Stimulated activated effector memory CD8-positive, alpha-beta T cell treated with anti-CD3 and anti-CD28 coated beads, Interleukin-12 subunit alpha, Interleukin-12 subunit beta, amount 100 ng/mL, for 72 hours (primary cell): ENCODE results near the gene DPP9.
"Not testable (repeated sequence)": the region's sequence is repeated elsewhere in the genome, so short reads cannot be mapped to it uniquely, and the experiment has no call there.

Source experiments
- ATAC-seq: fragments of 150-1000 bp; cut with Tn5 transposase; 2 replicates; pipeline ENCODE4 v1.10.0; 2021
- DNase-seq, 2 donors: peaks; one replicate each; pipeline ENCODE4 v3.0.0; 2021 to 2022; ENCODE audit warnings: low spot score in 2 of 2
- H3K27ac Mint-ChIP-seq: one replicate; pipeline ENCODE4 v1.8.0; 2022; ENCODE audit warnings: mild to moderate bottlenecking, mixed read lengths
- H3K36me3 Mint-ChIP-seq: one replicate; pipeline ENCODE4 v1.8.0; 2022; ENCODE audit warnings: mild to moderate bottlenecking, mixed read lengths
- H3K4me1 Mint-ChIP-seq: one replicate; pipeline ENCODE4 v1.8.0; 2022; ENCODE audit warnings: mixed read lengths
- H3K4me3 Mint-ChIP-seq: one replicate; pipeline ENCODE4 v1.8.0; 2022; ENCODE audit warnings: mild to moderate bottlenecking, mixed read lengths
- H3K9me3 Mint-ChIP-seq: one replicate; pipeline ENCODE4 v1.8.0; 2022; ENCODE audit warnings: mixed read lengths

Gene DPP9

DNA sequence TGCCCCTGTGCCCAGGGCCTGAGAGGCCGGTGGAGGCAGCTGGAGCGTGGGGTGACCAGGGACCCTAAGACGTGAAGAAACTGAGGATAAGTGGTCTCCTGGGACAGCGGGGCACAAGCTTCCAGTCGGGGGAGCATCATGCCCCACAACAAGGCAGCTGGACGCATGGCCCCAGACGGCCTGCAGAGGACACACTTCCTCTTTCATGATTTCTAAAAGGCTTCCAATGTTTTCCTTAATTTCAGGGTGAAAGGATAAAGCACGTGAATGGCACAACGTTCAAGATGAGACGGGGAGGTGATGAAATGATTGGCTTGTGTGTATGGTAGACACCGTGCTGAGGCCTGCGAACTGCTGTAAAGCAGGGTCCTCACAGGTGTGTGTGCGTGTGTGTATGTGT, 33.3 kb downstream of the DPP9 start:
- no peaks in the 10 kb centered on the region for H3K9me3 Mint-ChIP-seq
- H3K27ac Mint-ChIP-seq: peak overlapping the region; percentile 41
- DNase-seq (no peak), ATAC-seq (no peak)
- H3K4me1 Mint-ChIP-seq: no peaks in the 10 kb centered on the region
- H3K36me3 Mint-ChIP-seq: peaks cover 89% of the 10 kb centered on the region
- no peak overlapping the region for H3K4me3 Mint-ChIP-seq

GRCh38 chr19:4689403-4689802, 34.2 kb downstream of the DPP9 start:
- no peaks in the 10 kb centered on the region for H3K4me1 Mint-ChIP-seq
- H3K4me3 Mint-ChIP-seq: no peak overlapping the region
- no peak for ATAC-seq
- no peak overlapping the region for H3K27ac Mint-ChIP-seq
- DNase-seq: no peak
- peaks cover 85% of the 10 kb centered on the region for H3K36me3 Mint-ChIP-seq
- H3K9me3 Mint-ChIP-seq: no peaks in the 10 kb centered on the region

DNA sequence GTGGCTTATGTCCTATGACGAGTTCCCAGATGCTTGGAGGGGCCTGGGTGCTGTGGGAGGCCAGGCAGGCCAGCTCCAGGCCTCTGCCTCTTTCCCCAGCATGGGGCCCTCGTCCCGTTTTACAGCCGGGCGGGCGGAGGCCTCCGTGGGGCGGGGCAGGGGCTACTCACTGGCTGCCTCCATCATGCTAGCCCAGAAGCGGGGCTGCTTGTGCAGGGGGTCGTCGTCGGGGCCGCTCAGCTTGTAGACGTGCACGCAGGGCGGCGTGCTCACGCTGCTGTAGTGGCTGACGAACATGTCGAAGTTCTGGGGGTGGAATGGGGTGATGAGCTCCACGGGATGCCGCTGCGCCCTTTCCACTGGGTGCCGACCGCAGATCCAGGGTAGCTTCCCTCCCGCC, 35.1 kb downstream of the DPP9 start:
- Mint-ChIP-seq H3K9me3 (no peaks in the 10 kb centered on the region), H3K27ac (no peak overlapping the region), H3K4me3 (no peak overlapping the region), H3K4me1 (no peaks in the 10 kb centered on the region), H3K36me3 (peaks cover 85% of the 10 kb centered on the region)
- ATAC-seq (no peak), DNase-seq (no peak)

- no peak overlapping the region for H3K27ac Mint-ChIP-seq
- H3K4me1 Mint-ChIP-seq: no peaks in the 10 kb centered on the region
Observed at GRCh38 chr19:4687396-4687795, 36.2 kb downstream of the DPP9 start.

GRCh38 chr19:4686700-4687099, 36.9 kb downstream of the DPP9 start:
- ATAC-seq (no peak), DNase-seq (no peak)
- H3K4me1 Mint-ChIP-seq: no peaks in the 10 kb centered on the region
- H3K36me3 Mint-ChIP-seq: peaks cover 77% of the 10 kb centered on the region
- no peaks in the 10 kb centered on the region for H3K9me3 Mint-ChIP-seq
- no peak overlapping the region for H3K4me3 Mint-ChIP-seq
- no peak overlapping the region for H3K27ac Mint-ChIP-seq

More at GRCh38 chr19:4687396-4687795, 36.2 kb downstream of the DPP9 start:
- H3K9me3 Mint-ChIP-seq: no peaks in the 10 kb centered on the region
- peaks cover 77% of the 10 kb centered on the region for H3K36me3 Mint-ChIP-seq
- H3K4me3 Mint-ChIP-seq: no peak overlapping the region
- no peak for ATAC-seq
- DNase-seq: no peak

- DNase-seq (no peak), ATAC-seq (no peak)
- Mint-ChIP-seq H3K9me3 (no peaks in the 10 kb centered on the region), H3K36me3 (peaks cover 76% of the 10 kb centered on the region), H3K4me1 (no peaks in the 10 kb centered on the region), H3K27ac (no peak overlapping the region), H3K4me3 (no peak overlapping the region)
Observed at GRCh38 chr19:4684312-4685095, 39.1 kb downstream of the DPP9 start.

GRCh38 chr19:4682417-4683200, 41.0 kb downstream of the DPP9 start:
- Mint-ChIP-seq H3K27ac (no peak overlapping the region), H3K4me1 (no peaks in the 10 kb centered on the region), H3K36me3 (peaks cover 87% of the 10 kb centered on the region), H3K9me3 (no peaks in the 10 kb centered on the region), H3K4me3 (no peak overlapping the region)
- ATAC-seq (no peak), DNase-seq (no peak)

GRCh38 chr19:4680021-4680420, 43.6 kb downstream of the DPP9 start:
- not testable (repeated sequence) for H3K4me3 Mint-ChIP-seq, H3K4me1 Mint-ChIP-seq, DNase-seq, H3K27ac Mint-ChIP-seq, H3K9me3 Mint-ChIP-seq, ATAC-seq
- H3K36me3 Mint-ChIP-seq: peaks cover 73% of the 10 kb centered on the region

DNA sequence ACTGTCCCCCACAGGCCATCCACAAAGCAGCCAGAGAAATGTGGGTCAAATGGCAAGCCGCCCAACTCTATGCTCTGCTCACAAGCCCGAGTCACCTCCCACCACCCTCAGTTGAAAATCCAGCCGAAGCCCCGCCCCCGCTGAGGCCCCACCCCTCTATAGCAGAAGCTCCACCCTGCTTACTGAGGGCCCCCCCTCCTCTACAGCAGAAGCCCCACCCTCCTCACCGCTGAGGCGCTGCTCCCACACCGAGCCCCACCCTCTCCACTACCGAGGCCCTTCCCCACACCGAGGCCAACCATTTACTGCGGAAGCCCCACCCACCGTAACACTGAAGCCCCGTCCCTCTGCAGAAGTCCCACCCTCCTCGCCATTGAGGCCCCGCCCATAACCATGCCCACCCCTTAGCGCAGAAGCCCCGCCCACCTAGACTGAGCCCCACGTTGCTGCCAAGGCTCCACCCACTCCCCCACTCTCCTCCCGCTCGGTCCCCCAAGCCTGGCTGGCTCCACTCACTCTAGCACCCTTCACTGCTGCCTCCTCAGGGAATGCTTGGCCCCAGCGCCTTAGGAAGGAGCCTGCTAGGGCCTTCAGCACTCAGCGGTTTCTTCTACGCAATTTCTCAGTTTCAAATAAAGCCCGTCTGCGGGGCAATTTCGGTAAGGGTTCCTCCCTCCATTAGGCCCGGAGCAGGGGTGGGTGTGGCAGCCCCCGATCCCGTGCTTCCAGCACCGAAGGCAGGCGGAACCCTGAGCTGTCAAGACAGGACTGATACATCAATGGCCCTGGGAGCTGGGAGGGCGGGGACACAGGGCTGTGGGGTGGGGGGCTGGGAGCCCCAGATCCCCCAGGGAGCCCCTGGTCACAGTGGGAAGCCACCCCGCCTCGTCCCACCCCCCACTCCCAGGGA, 44.5 kb downstream of the DPP9 start:
- ATAC-seq (peak; percentile 27), DNase-seq (no peak)
- Mint-ChIP-seq H3K27ac (no peak overlapping the region), H3K36me3 (peaks cover 74% of the 10 kb centered on the region), H3K4me3 (no peak overlapping the region), H3K4me1 (no peaks in the 10 kb centered on the region), H3K9me3 (no peaks in the 10 kb centered on the region)

- H3K4me1 Mint-ChIP-seq: no peaks in the 10 kb centered on the region
- no peak overlapping the region for H3K4me3 Mint-ChIP-seq
- DNase-seq (peak in 1 of 2 donors; percentile 61), ATAC-seq (peak; percentile 45)
- peaks cover 62% of the 10 kb centered on the region for H3K36me3 Mint-ChIP-seq
- no peaks in the 10 kb centered on the region for H3K9me3 Mint-ChIP-seq
- H3K27ac Mint-ChIP-seq: peak overlapping the region; percentile 61
Observed at GRCh38 chr19:4676955-4677731, 46.5 kb downstream of the DPP9 start.

DNA sequence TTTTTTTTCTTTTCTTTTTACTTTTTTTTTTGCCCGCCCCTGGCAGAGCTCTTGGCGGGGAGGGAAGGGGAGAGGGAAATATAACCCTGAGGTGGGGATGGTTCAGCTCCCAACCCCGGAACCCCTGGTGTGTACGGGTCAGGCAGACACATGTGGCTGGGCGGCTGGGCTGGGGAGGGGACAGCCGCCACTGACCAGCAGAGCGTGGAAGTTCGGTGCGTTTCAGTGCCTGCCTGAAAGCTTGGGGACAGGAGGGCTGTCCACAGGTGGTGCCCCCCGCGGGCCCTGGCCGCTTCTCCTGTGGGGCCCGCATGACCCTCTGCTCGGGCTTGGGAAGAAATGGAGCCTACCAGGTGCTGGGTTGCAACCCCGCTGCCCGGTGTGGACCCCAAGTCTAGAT, 48.3 kb downstream of the DPP9 start:
- peaks cover 48% of the 10 kb centered on the region for H3K36me3 Mint-ChIP-seq
- no peak overlapping the region for H3K4me3 Mint-ChIP-seq
- ATAC-seq (no peak), DNase-seq (no peak)
- H3K9me3 Mint-ChIP-seq: no peaks in the 10 kb centered on the region
- H3K4me1 Mint-ChIP-seq: no peaks in the 10 kb centered on the region
- H3K27ac Mint-ChIP-seq: no peak overlapping the region

DNA sequence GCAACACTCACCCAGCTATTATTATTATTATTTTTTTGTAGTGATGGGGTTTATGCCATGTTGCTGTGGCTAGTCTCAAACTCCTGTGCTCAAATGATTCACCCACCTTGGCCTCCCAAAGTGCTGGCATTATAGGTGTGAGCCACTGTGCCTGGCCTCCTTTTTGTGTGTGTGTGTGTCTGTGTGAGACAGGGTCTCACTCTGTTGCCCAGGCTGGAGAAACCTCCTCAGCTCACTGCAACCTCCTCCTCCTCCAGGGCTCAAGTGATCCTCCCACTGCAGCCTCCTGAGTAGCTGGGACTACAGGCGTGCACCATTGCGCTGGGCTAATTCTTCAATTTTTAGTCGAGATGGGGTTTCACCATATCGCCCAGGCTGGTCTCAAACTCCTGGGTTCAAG, 49.9 kb downstream of the DPP9 start:
- no peaks in the 10 kb centered on the region for H3K9me3 Mint-ChIP-seq
- H3K4me1 Mint-ChIP-seq: no peaks in the 10 kb centered on the region
- H3K4me3 Mint-ChIP-seq: no peak overlapping the region
- DNase-seq (no peak), ATAC-seq (no peak)
- peak overlapping the region; percentile 43 for H3K27ac Mint-ChIP-seq
- peaks cover 48% of the 10 kb centered on the region for H3K36me3 Mint-ChIP-seq

- Mint-ChIP-seq H3K4me1 (peaks cover 4% of the 10 kb centered on the region), H3K36me3 (peaks cover 48% of the 10 kb centered on the region), H3K27ac (no peak overlapping the region), H3K9me3 (no peaks in the 10 kb centered on the region), H3K4me3 (no peak overlapping the region)
- ATAC-seq: no peak
- DNase-seq: no peak
Observed at GRCh38 chr19:4673216-4673615, 50.4 kb downstream of the DPP9 start.

DNA sequence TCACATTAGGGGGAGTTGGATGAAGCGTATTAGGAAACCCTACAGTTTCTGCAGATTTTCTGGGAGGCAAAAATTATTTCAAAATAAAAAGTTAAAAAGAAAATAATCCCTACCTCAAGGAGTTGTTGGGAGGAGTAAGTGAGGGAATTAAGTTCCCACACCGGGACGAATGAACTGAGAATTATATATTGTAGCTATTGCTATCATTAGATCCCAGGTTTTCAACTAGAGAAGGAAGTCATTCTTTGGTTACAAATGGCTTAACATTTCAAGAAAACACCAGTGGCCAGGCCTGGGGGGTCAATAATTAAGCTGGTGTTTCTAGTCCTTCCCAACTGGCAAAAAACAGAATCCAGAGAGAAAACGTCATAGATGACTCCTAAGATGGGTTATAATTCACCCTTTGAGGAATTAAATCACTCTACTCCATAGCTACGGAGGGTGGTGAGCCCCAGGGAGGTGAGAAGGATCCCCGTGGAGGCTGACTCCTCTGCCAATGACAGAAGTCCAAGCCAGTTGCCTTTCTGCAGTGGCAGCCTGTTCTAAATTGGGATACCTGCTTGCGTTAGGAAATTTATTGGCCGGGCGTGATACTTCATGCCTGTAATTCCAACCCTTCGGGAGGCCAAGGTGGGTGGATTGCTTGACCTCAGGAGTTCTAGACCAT, 52.3 kb downstream of the DPP9 start:
- no peak for DNase-seq
- Mint-ChIP-seq H3K27ac (no peak overlapping the region), H3K36me3 (peaks cover 56% of the 10 kb centered on the region), H3K9me3 (no peaks in the 10 kb centered on the region), H3K4me3 (no peak overlapping the region), H3K4me1 (peaks cover 7% of the 10 kb centered on the region)
- no peak for ATAC-seq
